Panc1 (cell line): Measurements from ENCODE around the gene PIGC. TPM values are rescaled to one million over a fixed set of nuclear protein-coding genes. Genes with fewer than 3 reads are reported as not detected.

Experiments used
- ATAC-seq: fragments of 200-7000 bp; cut with Tn5 transposase; 2 replicates; pipeline ENCODE4 v1.9.1; 2020; ENCODE audit warnings: mild to moderate bottlenecking, moderate library complexity
- BruUV-seq: library from RNA; stranded (reverse); fragments of 400-500 nt; replicated peaks from 2 replicates; lab custom pipeline; 2021; lab: Mats Ljungman, UMichigan
- CTCF ChIA-PET: fragments of 300-600 bp; sonication (Branson Sonifier 250); formaldehyde crosslinking; loops from one replicate; lab custom pipeline; 2022; ENCODE audit warnings: antibody characterized with exemption; lab: Charles Lee
- POLR2A ChIA-PET: fragments of 300-600 bp; sonication (Branson Sonifier 250); formaldehyde crosslinking; loops from one replicate; lab custom pipeline; 2022; ENCODE audit warnings: antibody characterized with exemption; lab: Charles Lee
- DNase-seq: peaks from one replicate; pipeline ENCODE4 v3.0.0-alpha.2; 2010; ENCODE audit warnings: low read depth, low spot score
- H3K27ac ChIP-seq: 2 replicates; pipeline ENCODE4 v1.5.1; 2011; ENCODE audit warnings: mild to moderate bottlenecking, low read length, inconsistent platforms
- H3K27me3 ChIP-seq: fragments of 200-500 bp; sonication (Bioruptor generic); 2 replicates; pipeline ENCODE4 v1.6.0; 2014; ENCODE audit warnings: low read length, inconsistent platforms; ENCODE audit not compliant: control insufficient read depth, insufficient read depth
- H3K36me3 ChIP-seq: fragments of 200-500 bp; sonication (Bioruptor generic); 2 replicates; pipeline ENCODE4 v1.5.1; 2014; ENCODE audit warnings: inconsistent platforms, mild to moderate bottlenecking, low read length, moderate library complexity; ENCODE audit not compliant: control insufficient read depth, insufficient read depth
- H3K4me1 ChIP-seq: 2 replicates; pipeline ENCODE4 v1.5.1; 2011; ENCODE audit warnings: inconsistent platforms, mild to moderate bottlenecking, low read length, moderate library complexity; ENCODE audit not compliant: control insufficient read depth, insufficient read depth
- H3K4me3 ChIP-seq, 2 experiments: 2 replicates each; pipeline ENCODE4 v1.5.1; 2011 to 2012; ENCODE audit warnings: low read depth in 2 of 2, low read length in 2 of 2, mild to moderate bottlenecking in 2 of 2, inconsistent platforms in 1 of 2, moderate library complexity in 1 of 2
- H3K9me3 ChIP-seq: fragments of 200-500 bp; sonication (Bioruptor generic); 2 replicates; pipeline ENCODE4 v1.5.1; 2014; ENCODE audit warnings: low read depth, mild to moderate bottlenecking, inconsistent platforms, low read length, moderate library complexity; ENCODE audit not compliant: control insufficient read depth, insufficient read depth
- CTCF ChIP-seq: fragments of 450-650 bp; IDR thresholded peaks from 2 replicates; pipeline ENCODE4 v1.5.1; 2017; ENCODE audit warnings: mild to moderate bottlenecking
- POLR2AphosphoS5 ChIP-seq: IDR thresholded peaks from 2 replicates; pipeline ENCODE4 v1.6.1; 2012; ENCODE audit warnings: mild to moderate bottlenecking, low read depth, low read length, moderate library complexity
- REST ChIP-seq, 2 experiments: IDR thresholded peaks; 2 replicates each; pipeline ENCODE4 v1.6.1; 2011 to 2012; ENCODE audit warnings: low read depth in 2 of 2, control low read depth in 1 of 2, low read length in 1 of 2, mild to moderate bottlenecking in 1 of 2, moderate library complexity in 1 of 2; ENCODE audit not compliant: insufficient read depth in 1 of 2
- SIN3A ChIP-seq: IDR thresholded peaks from 2 replicates; pipeline ENCODE4 v1.6.1; 2012; ENCODE audit warnings: low read depth, mild to moderate bottlenecking, low read length, moderate library complexity, borderline replicate concordance; ENCODE audit not compliant: insufficient read depth
- TCF7L2 ChIP-seq: IDR thresholded peaks from 2 replicates; pipeline ENCODE4 v1.6.1; 2011; ENCODE audit warnings: mild to moderate bottlenecking, low read depth, low read length, inconsistent platforms
- in situ Hi-C: cut with HindIII; loops from 2 replicates; pipeline ENCODE4 v1.10.0; 2016; ENCODE audit warnings: low sequenced_read_pairs, low pct_unique_long_range_greater_than_20kb
- intact Hi-C: fragments of 100-400 bp; cut with micrococcal nuclease; formaldehyde crosslinking; loops from one replicate; pipeline ENCODE4 v1.10.0; 2022; ENCODE audit not compliant: unreplicated experiment
- total RNA-seq: library from RNA; stranded (reverse); gene quantifications from one replicate; pipeline ENCODE4 v1.2.1, GENCODE V29; 2021; ENCODE audit not compliant: unreplicated experiment

The PIGC gene
- total RNA-seq, 1 experiment from 2014 or later, result 23.6 TPM

GRCh38 chr1:172452536-172453152, 8.8 kb upstream of the PIGC start:
- POLR2A ChIA-PET, result interaction anchor here (0.5 kb wide), 1 partner anchor 1819 kb away, joined by 3 read pairs; no protein-coding TSS in a partner anchor
- peaks cover 28% of the 10 kb centered on the region for H3K4me1 ChIP-seq
- in situ Hi-C loops (no loop called here), intact Hi-C loops (no loop called here)
- CTCF ChIA-PET, result no interaction called here
- BruUV-seq, result no TSS peak
- H3K4me3 ChIP-seq, result no peak overlapping the region
- DNase-seq (no peak), ATAC-seq (no peak)
- no peaks in the 10 kb centered on the region for H3K36me3 ChIP-seq
- H3K27ac ChIP-seq, result no peak overlapping the region
- TF ChIP-seq POLR2AphosphoS5 (no peak), CTCF (no peak), TCF7L2 (no peak), SIN3A (no peak), REST (IDR thresholded peaks at IDR 0.05; ENCODE audit: insufficient read depth in 1 of 2, low read depth in 2 of 2, low read length in 1 of 2) (no peak)
- no peaks in the 10 kb centered on the region for H3K27me3 ChIP-seq
- no peaks in the 10 kb centered on the region for H3K9me3 ChIP-seq

- in situ Hi-C loops (no loop called here), intact Hi-C loops (loop anchor here (2.0 kb wide), 1 partner anchor 268 kb away; no protein-coding TSS in a partner anchor)
- H3K27me3 ChIP-seq, result no peaks in the 10 kb centered on the region
- no peaks in the 10 kb centered on the region for H3K36me3 ChIP-seq
- no TSS peak for BruUV-seq
- no peak overlapping the region for H3K27ac ChIP-seq
- ChIA-PET CTCF (interaction anchor here (0.5 to 1.2 kb wide), 2 partner anchors 19 to 269 kb away, joined by 3 to 4 read pairs; no protein-coding TSS in a partner anchor), POLR2A (interaction anchor here (0.6 kb wide), 1 partner anchor 718 kb away, joined by 13 read pairs; no protein-coding TSS in a partner anchor)
- no peaks in the 10 kb centered on the region for H3K9me3 ChIP-seq
- H3K4me1 ChIP-seq, result peaks cover 28% of the 10 kb centered on the region
- H3K4me3 ChIP-seq, result no peak overlapping the region
- DNase-seq, result no peak
- no peak for TF ChIP-seq POLR2AphosphoS5
- peak; percentile 64 for TF ChIP-seq TCF7L2
- no peak for ATAC-seq
Measured at GRCh38 chr1:172451002-172451443, 7.2 kb upstream of the PIGC start.

GRCh38 chr1:172450524-172450885, 6.6 kb upstream of the PIGC start:
- Histone ChIP-seq H3K27ac (peak overlapping the region; percentile 65), H3K4me1 (peaks cover 28% of the 10 kb centered on the region), H3K4me3 (peak overlapping the region in 1 of 2 experiments; percentile 29; a peak in 2 of 4 replicates), H3K36me3 (no peaks in the 10 kb centered on the region), H3K9me3 (no peaks in the 10 kb centered on the region), H3K27me3 (no peaks in the 10 kb centered on the region)
- no peak for TF ChIP-seq CTCF
- TF ChIP-seq POLR2AphosphoS5, result no peak
- no peak for TF ChIP-seq REST (IDR thresholded peaks at IDR 0.05; ENCODE audit: insufficient read depth in 1 of 2, low read depth in 2 of 2, low read length in 1 of 2)
- no peak for TF ChIP-seq SIN3A
- TF ChIP-seq TCF7L2, result no peak
- intact Hi-C loops, result loop anchor here (2.0 kb wide), 1 partner anchor 268 kb away; no protein-coding TSS in a partner anchor
- DNase-seq (no peak), ATAC-seq (peak; percentile 16; the same call in 1 of the 2 replicates)
- in situ Hi-C loops, result no loop called here
- BruUV-seq, result no TSS peak
- ChIA-PET CTCF (interaction anchor here (1.2 kb wide), 1 partner anchor 269 kb away, joined by 4 read pairs; no protein-coding TSS in a partner anchor), POLR2A (no interaction called here)
